ENCODE measurements around the gene LRP1.

GRCh38 chr12:57078519-57079404, 49.5 kb upstream of the LRP1 start, which contains the start of gene NEMP1:
- TF ChIP-seq, protein P1, sequence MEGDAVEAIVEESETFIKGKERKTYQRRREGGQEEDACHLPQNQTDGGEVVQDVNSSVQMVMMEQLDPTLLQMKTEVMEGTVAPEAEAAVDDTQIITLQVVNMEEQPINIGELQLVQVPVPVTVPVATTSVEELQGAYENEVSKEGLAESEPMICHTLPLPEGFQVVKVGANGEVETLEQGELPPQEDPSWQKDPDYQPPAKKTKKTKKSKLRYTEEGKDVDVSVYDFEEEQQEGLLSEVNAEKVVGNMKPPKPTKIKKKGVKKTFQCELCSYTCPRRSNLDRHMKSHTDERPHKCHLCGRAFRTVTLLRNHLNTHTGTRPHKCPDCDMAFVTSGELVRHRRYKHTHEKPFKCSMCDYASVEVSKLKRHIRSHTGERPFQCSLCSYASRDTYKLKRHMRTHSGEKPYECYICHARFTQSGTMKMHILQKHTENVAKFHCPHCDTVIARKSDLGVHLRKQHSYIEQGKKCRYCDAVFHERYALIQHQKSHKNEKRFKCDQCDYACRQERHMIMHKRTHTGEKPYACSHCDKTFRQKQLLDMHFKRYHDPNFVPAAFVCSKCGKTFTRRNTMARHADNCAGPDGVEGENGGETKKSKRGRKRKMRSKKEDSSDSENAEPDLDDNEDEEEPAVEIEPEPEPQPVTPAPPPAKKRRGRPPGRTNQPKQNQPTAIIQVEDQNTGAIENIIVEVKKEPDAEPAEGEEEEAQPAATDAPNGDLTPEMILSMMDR (conservative IDR thresholded peaks at IDR 0.05; ENCODE audit: low read length): no peak
- no peak for TF ChIP-seq EZH2phosphoT487 (IDR thresholded peaks at IDR 0.05; ENCODE audit: borderline replicate concordance)

All from Loucy (cell line).